Natural killer cell (primary cell): Measurements from ENCODE around the gene ATF3. TPM values are rescaled to one million over a fixed set of nuclear protein-coding genes. Genes with fewer than 3 reads are reported as not detected.

ENCODE experiments used
- ATAC-seq, 3 donors: fragments of 150-1000 bp in 2 of 3; fragments of 200-7000 bp in 1 of 3; cut with Tn5 transposase; 1 replicate in 1 of 3; 2 replicates in 2 of 3; pipeline ENCODE4 v1.10.0; 2021; ENCODE audit warnings: mild to moderate bottlenecking in 2 of 3, moderate library complexity in 2 of 3
- DNase-seq, 2 donors: peaks; one replicate each; pipeline versions ENCODE4 v3.0.0 to v3.0.0-alpha.2; 2013 to 2021; ENCODE audit warnings: mixed read lengths in 1 of 2
- H3K27ac ChIP-seq: one replicate; pipeline ENCODE4 v1.5.1; 2013; ENCODE audit warnings: mild to moderate bottlenecking, low read length
- H3K27me3 ChIP-seq: one replicate; pipeline ENCODE4 v1.6.1; 2013; ENCODE audit warnings: low read length; ENCODE audit not compliant: control insufficient read depth, insufficient read depth
- H3K36me3 ChIP-seq: one replicate; pipeline ENCODE4 v1.6.1; 2013; ENCODE audit warnings: low read length; ENCODE audit not compliant: control insufficient read depth, insufficient read depth
- H3K4me1 ChIP-seq: one replicate; pipeline ENCODE4 v1.6.1; 2013; ENCODE audit warnings: low read length; ENCODE audit not compliant: control insufficient read depth, insufficient read depth
- H3K4me3 ChIP-seq: one replicate; pipeline ENCODE4 v1.5.1; 2013; ENCODE audit warnings: low read length
- H3K9me3 ChIP-seq: one replicate; pipeline ENCODE4 v1.6.1; 2013; ENCODE audit warnings: low read length; ENCODE audit not compliant: control insufficient read depth, insufficient read depth
- H3K27ac Mint-ChIP-seq, 2 donors: one replicate each; pipeline ENCODE4 v1.8.0; 2022; ENCODE audit warnings: mild to moderate bottlenecking in 2 of 2, mixed read lengths in 2 of 2, moderate library complexity in 1 of 2
- H3K27me3 Mint-ChIP-seq, 2 donors: one replicate each; pipeline ENCODE4 v1.8.0; 2022; ENCODE audit warnings: low read depth in 2 of 2, mixed read lengths in 2 of 2
- H3K36me3 Mint-ChIP-seq: one replicate; pipeline ENCODE4 v1.8.0; 2022; ENCODE audit warnings: mixed read lengths
- H3K4me1 Mint-ChIP-seq, 2 donors: one replicate each; pipeline ENCODE4 v1.8.0; 2022; ENCODE audit warnings: mixed read lengths in 2 of 2
- H3K4me3 Mint-ChIP-seq: one replicate; pipeline ENCODE4 v1.8.0; 2022; ENCODE audit warnings: mild to moderate bottlenecking, moderate library complexity, mixed read lengths
- H3K9me3 Mint-ChIP-seq, 2 donors: one replicate each; pipeline ENCODE4 v1.8.0; 2022; ENCODE audit warnings: mixed read lengths in 2 of 2
- WGBS: methylation state at CpG from one replicate; pipeline ENCODE4 v1.1.7; 2013; ENCODE audit warnings: missing lambda C conversion rate; ENCODE audit not compliant: insufficient coverage; 5-methylcytosine and 5-hydroxymethylcytosine counted together
- intact Hi-C: fragments of 100-400 bp; cut with micrococcal nuclease; formaldehyde crosslinking; loops from one replicate; pipeline ENCODE4 v1.14.2; 2022
- total RNA-seq, 4 donors: library from RNA; stranded (reverse); fragments of 120-200 nt in 1 of 4; gene quantifications; one replicate each; pipeline versions ENCODE4 v1.2.3 to v1.2.4, GENCODE V29; 2013 to 2022
- TF ChIP-seq, protein P1 (sequence below): fragments of 200-600 bp; IDR thresholded peaks from one replicate; pipeline ENCODE4 v1.8.0; 2022; ENCODE audit warnings: antibody characterized with exemption

The ATF3 gene
- total RNA-seq, 3 donors from 2014 or later (not counting 1 experiment from before 2014, with no cell fraction given), result 62.2 to 135 (median 78.5) TPM

- Mint-ChIP-seq H3K4me3 (peak overlapping the region; percentile 77), H3K4me1 (peaks cover 16 to 17% of the 10 kb centered on the region in 2 donors), H3K27ac (peak overlapping the region; percentile 87 to 91), H3K27me3 (peaks cover 22 to 37% of the 10 kb centered on the region in 2 donors), H3K36me3 (no peaks in the 10 kb centered on the region), H3K9me3 (no peaks in the 10 kb centered on the region)
- Histone ChIP-seq H3K4me3 (no peak overlapping the region), H3K36me3 (no peaks in the 10 kb centered on the region), H3K9me3 (no peaks in the 10 kb centered on the region), H3K27me3 (peaks cover 6% of the 10 kb centered on the region), H3K4me1 (peaks cover 7% of the 10 kb centered on the region), H3K27ac (peak overlapping the region; percentile 69)
- ATAC-seq (peak; percentile 91 to 93 (median 93)), DNase-seq (peak; percentile 39 to 77)
- TF ChIP-seq, protein P1, sequence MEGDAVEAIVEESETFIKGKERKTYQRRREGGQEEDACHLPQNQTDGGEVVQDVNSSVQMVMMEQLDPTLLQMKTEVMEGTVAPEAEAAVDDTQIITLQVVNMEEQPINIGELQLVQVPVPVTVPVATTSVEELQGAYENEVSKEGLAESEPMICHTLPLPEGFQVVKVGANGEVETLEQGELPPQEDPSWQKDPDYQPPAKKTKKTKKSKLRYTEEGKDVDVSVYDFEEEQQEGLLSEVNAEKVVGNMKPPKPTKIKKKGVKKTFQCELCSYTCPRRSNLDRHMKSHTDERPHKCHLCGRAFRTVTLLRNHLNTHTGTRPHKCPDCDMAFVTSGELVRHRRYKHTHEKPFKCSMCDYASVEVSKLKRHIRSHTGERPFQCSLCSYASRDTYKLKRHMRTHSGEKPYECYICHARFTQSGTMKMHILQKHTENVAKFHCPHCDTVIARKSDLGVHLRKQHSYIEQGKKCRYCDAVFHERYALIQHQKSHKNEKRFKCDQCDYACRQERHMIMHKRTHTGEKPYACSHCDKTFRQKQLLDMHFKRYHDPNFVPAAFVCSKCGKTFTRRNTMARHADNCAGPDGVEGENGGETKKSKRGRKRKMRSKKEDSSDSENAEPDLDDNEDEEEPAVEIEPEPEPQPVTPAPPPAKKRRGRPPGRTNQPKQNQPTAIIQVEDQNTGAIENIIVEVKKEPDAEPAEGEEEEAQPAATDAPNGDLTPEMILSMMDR, result peak; percentile 50
- 37% methylated on average over 5 of the region's 8 CpGs for WGBS
- intact Hi-C loops, result loop anchor here (1.0 to 2.0 kb wide), 4 partner anchors 11 to 119 kb away; no protein-coding TSS in a partner anchor
Measured at GRCh38 chr1:212595787-212596714, 12.5 kb upstream of the ATF3 start.

DNA sequence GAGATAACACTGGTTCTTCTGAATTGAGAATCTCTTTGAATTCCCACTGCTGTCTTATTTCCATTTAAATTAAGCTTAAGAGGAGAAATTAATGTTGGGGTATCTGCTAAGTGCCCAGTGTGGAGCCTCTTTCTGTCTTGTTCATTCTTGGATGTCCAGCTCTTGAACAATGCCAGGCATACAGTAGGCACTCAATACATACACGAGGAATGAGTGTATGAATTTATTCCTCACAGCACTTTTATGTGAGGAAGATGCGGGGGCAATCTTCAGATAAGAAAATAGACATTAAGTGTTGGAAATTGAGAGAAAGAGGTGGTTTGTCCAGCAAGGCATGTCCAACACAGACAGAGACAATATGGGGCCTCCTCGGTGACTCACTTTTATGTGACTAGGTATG lies 11.8 kb upstream of the ATF3 start:
- Mint-ChIP-seq H3K4me1 (peaks cover 16 to 17% of the 10 kb centered on the region in 2 donors), H3K36me3 (no peaks in the 10 kb centered on the region), H3K4me3 (no peak overlapping the region), H3K27ac (peak overlapping the region; percentile 87 to 91), H3K27me3 (peaks cover 23 to 43% of the 10 kb centered on the region in 2 donors), H3K9me3 (no peaks in the 10 kb centered on the region)
- ATAC-seq, result no peak
- H3K4me1 ChIP-seq, result peaks cover 7% of the 10 kb centered on the region
- no peaks in the 10 kb centered on the region for H3K9me3 ChIP-seq
- no peaks in the 10 kb centered on the region for H3K36me3 ChIP-seq
- TF ChIP-seq, protein P1, result no peak
- intact Hi-C loops, result loop anchor here (1.0 to 2.0 kb wide), 4 partner anchors 11 to 119 kb away; no protein-coding TSS in a partner anchor
- no peak for DNase-seq
- H3K27me3 ChIP-seq, result peaks cover 7% of the 10 kb centered on the region
- no peak overlapping the region for H3K4me3 ChIP-seq
- H3K27ac ChIP-seq, result peak overlapping the region; percentile 69
- WGBS, result 97% methylated on average over 3 of the region's 3 CpGs

- Mint-ChIP-seq H3K4me1 (peaks cover 16 to 17% of the 10 kb centered on the region in 2 donors), H3K27ac (peak overlapping the region in 1 of 2 donors; percentile 87), H3K4me3 (no peak overlapping the region), H3K36me3 (no peaks in the 10 kb centered on the region), H3K9me3 (no peaks in the 10 kb centered on the region), H3K27me3 (peaks cover 21 to 43% of the 10 kb centered on the region in 2 donors)
- WGBS, result 100% methylated on average over 3 of the region's 4 CpGs
- no peak overlapping the region for H3K4me3 ChIP-seq
- ATAC-seq, result no peak
- intact Hi-C loops, result loop anchor here (2.0 kb wide), 1 partner anchor 39 kb away; no protein-coding TSS in a partner anchor
- no peaks in the 10 kb centered on the region for H3K9me3 ChIP-seq
- H3K36me3 ChIP-seq, result no peaks in the 10 kb centered on the region
- TF ChIP-seq, protein P1, result no peak
- no peak overlapping the region for H3K27ac ChIP-seq
- peaks cover 7% of the 10 kb centered on the region for H3K27me3 ChIP-seq
- no peak for DNase-seq
- peaks cover 7% of the 10 kb centered on the region for H3K4me1 ChIP-seq
Measured at GRCh38 chr1:212597487-212597886, 11.1 kb upstream of the ATF3 start.
